Fibroblast of skin of left biceps (primary cell): ENCODE measurements around the gene TRIM68.

Source experiments
- DNase-seq, 2 experiments: peaks; one replicate each; pipeline ENCODE4 v3.0.0-alpha.2; 2013; ENCODE audit warnings: low read depth in 2 of 2

TRIM68 gene

DNA sequence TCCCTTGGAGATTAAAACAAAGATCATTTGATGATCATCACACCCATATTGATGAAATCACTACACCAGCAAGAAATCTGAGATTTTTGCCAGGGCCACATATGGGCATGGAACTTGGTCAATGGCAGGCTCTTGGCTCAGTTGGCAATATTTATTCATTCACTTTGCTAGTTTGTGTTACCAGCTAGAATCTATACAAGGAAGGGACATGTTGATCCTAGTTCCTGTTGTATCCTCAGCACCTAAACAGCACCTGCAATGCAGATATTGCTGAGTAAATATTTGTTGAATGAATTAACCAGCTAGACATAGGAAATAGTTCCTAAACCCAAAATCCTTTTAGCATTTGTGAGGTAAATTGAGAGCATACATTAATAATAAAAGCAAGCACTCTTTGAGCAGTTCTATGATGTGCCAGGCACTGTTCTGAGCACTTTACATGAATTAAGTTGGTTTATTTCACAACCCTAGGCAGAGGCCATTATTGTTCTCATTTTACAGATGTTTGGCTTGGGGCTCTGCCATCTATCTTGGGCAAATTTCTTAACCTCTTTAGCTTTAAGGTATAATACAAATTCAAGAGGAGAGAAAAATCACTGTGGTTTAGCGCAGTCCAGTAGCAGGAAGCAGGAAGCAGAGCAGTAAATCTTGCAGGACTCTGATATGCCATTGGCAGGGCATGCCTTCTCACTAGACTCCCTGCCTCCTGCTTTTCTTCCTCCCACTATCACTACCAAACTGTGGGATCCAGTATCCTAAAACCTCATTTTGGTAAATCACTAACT is 1.6 kb downstream of the TRIM68 start:
- no peak for DNase-seq

DNA sequence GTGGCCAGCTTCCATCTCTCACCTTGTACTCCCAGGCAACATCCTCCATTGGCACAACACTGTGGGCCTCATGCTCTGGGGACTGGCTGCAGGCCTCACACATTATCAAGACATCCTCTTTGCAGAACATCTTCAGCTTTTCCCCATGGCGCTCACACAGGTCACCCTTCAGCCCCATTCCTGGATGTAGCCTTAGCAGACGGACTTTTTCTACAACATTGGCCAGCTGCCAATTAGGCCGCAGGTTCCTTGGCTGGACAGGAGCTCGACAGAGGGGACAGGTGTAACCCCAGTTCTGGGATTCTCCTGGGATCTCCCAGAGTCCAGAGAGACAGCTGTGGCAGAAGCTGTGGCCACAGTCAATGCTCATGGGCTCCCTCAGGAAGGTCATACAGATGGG is 3.0 kb downstream of the TRIM68 start:
- DNase-seq = no peak

DNA sequence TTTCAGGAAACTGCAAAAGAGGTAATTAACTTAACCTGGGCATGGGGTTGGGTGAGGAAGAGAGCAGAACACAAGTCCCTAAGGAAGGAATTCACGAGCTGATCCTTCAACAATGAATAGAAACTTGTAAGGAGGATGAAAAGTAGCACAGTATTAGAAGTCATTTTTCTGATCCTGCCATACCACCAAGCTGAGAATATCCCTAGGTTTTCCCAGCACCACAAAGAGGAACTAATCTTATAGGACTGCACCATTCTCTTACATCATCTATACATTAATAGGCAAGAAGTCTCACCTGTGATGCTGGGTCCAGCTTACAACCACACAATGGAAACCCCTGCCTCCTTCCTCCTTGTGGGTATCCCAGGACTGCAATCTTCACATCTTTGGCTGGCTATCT is 14.3 kb downstream of the TRIM68 start, which contains the start of gene OR52I1:
TSS of gene OR52I1 (plus strand) at position 301 of the 400 bp plus-strand sequence. CDS start at position 301, 0 bp downstream.
- DNase-seq = no peak

DNA sequence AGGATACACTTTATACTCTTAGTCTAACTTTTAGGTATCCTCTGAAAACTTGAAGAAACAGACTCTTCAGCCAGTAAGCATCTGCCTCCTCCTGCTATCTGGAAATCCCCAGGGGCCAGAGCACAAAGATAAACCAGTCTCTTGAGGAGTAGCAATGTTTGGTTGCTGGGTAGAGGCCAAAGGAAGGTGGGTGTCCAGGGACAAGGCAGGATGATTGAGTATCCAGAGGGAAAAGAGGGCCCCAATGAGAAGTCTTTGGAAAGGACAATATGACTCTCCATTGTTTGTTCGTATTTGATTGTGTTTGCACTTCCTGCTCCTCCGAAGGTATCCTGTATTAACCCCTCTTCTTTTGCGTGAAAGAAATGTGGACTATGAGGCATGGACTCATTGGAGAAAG is 19.0 kb downstream of the TRIM68 start:
- DNase-seq = no peak

DNA sequence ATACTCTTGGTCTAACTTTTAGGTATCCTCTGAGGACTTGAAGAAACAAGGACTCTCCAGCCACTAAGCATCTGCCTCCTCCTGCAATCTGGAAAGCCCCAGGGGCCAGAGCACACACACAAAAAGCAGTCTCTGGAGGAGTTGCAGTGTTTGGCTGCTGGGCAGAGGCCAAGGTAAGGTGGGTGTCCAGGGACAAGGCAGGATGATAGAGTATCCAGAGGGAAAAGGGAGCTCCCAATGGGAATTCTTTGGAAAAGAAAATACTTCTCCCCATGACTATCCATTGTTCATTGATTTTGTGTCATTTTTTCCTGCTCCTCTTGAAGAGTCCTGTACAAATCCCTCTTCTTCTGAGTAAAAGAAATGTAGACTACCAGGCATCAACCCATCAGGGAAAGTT is 26.6 kb downstream of the TRIM68 start, which contains the start of gene OR52I2:
TSS of gene OR52I2 (plus strand) at position 301 of the 400 bp plus-strand sequence.
- no peak for DNase-seq

DNA sequence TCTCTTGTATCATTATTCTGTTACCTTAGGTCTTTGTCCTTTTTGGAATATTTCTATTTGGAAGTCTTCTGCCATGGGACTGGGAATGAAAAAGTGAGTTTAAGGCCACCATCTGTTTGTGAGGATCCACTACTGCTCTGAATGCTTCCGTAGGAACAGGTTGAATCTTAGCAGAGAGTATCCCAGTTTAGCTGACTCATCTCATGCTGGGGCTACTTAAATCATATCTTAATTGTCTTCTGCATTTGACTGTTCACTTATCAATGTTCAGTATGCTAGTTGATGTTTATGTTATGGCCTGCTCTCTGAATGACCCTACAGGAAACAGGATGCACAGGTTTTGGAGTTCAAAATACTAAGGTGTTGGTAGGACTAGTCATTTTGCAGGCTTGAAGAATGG is 27.9 kb downstream of the TRIM68 start:
- DNase-seq = no peak

DNA sequence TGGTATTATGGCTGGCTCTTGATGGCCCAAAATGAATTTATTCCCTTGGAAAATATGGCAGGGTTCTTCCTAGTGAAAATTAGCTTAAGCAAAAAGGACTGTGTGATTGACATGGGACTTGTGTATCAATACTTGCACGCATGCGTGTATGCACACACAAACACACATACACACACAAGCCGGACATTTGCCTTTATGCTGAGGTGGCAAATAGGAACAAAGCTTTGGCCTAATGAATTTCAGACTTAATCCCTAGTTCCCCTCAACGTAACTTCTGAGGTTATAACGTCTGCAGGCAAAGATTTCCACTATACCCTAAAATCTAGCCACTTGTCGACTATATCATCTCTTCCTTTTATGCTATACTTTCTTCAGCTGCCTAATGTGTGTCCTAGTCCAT is 29.4 kb downstream of the TRIM68 start:
- no peak for DNase-seq

DNA sequence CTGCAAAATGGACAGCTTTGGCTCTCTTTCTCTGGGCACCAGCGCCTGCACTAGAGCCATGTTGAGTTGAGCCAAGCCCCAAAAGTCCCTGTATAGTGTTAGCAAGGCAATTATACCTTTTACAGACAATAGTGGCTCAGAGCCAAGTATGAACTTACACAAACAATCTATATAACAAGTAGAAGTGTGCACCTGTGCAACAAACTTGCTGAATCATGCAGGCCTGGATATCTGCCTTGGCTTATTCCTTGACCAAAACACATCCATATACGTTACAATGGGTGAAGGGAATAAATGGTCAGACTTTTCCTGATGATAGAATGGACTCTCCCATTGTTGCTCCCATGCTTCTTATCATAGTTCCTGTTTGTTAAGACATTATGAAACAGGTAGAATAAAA is 30.3 kb downstream of the TRIM68 start:
- no peak for DNase-seq

DNA sequence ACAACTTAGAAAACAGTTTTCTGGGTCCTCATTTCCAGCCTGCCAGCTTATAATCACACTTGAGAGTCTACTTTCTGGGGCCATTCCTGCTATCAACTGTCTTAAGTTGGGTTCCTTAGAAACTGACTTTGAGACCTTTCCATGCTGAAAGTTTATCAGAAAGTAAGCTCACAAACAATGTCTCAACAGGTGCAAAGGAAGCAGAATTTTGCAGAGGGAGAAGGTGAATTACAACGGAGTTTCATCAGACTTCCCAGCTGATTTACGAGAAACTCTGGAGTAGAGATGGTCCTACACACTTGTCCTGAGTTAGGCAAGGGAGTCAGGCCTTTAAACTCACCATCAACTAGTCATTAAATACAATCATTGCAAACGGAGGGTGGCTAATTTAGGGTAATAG is 31.2 kb downstream of the TRIM68 start:
- no peak for DNase-seq

DNA sequence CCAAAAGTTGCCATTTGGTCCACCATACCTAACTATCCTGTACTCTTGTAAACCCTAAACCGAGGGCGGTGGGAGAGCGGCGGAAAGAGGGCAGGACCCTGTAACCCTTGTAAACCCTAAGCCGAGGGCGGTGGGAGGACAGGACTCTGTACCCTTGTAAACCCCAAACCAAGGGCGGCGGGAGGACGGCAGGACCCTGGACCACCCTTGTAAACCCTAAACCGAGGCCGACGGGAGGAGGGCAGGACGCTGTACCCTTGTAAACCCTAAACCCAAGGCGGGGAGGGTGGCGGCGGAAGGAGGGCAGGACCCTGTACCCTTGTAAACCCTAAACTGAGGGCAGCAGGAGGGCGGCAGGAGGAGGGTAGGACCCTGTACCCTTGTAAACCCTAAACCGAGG is 39.0 kb downstream of the TRIM68 start:
- DNase-seq = no peak

DNA sequence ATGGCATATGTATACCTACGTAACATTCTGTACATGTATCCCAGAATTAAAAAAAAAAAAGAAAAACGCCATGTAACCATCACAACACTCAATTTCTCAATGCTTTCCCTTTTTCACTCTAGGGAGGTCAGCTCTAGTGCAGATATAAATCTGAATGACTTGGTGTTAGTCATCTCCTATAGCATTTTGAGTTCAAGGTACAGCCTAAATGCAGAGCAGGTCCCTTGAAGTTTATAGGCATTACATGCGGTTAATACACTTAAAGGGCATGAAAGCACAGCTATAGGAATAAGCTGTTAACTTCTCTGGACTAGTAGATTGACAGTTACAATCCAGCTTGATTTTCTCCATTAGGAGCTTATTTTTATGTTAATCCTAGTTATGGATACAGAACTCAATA is 42.7 kb downstream of the TRIM68 start:
- DNase-seq = no peak

DNA sequence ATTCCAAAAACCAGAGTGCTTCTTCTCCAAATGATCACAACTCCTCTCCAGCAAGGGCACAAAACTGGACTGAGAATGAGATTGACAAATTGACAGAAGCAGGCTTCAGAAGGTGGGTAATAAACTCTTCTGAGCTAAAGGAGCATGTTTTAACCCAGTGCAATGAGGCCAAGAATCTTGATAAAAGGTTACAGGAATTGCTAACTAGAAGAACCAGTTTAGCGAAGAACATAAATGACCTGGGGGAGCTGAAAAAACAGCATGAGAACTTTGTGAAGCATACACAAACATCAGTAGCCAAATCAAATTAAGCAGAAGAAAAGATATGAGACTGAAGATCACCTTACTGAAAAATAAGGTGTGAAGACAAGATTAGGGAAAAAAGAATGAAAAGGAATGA is 47.6 kb downstream of the TRIM68 start:
- DNase-seq = no peak

DNA sequence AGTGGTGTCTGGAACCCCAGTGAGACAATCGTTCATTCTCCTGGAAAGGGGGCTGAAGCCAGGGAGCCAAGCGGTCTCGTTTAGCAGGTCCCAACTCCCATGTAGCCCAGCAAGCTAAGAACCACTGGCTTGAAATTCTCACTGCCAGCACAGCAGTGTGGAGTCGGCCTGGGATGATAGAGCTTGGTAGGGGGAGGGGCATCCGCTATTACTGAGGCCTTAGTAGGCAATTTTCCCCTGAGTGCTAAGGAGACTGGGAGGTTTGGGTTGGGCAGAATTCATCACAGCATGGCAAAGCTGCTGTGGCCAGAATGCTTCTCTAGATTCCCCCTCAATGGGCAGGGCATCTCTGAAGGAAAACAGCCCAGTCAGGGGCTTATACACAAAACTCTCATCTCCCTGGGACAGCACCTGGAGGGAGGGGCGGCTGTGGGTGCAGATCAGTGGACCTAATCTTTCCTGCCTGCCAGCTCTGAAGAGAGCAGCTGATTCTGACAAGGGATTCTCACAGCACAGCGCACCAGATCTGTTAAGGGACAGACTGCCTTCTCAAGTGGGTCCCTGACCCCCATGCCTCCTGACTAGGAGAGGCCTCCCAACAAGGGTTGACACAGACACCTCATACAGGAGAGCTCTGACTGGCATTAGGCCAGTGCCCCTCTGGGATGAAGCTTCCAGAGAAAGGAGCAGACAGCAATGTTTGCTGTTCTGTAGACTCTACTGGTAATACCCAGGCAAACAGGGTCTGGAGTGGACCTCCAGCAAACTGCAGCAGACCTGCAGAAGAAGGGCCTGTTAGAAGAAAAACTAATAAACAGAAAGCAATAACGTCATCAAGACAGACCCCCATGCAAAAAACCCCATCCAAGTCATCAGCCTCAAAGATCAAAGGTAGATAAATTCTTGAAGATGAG is 48.2 kb downstream of the TRIM68 start:
- no peak for DNase-seq

DNA sequence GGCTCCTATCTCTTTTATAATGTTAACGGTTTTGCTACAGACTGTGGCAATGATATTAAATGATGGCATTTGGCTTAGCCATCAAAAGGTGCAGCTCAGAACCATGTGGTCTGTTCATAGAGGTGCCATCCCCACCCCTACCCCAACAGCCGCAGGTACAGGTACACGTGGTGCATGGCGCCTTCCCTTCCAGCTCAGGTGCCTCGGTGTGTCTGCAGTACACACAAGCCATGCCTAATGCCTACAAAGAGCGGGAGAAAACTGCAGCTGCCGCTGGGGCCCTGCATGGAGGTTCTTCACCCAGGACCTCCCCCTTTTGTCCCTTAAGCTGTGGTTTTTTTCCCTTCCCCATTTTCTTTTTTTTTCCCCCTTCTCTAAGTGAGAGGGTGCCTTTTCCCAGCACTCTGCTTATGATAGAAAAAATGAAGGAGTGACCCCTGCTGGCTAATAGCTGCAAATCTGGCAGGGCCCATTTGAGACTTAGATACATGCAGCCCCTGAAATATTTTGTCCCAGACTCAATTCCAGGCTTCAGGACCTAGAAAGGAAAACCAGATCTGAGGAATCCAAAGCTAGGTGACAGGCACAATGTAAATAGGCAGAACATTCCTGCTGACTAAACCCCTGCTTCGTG is 56.6 kb downstream of the TRIM68 start:
- no peak for DNase-seq
